Endothelial cell (in vitro differentiated cells): Measurements from ENCODE around the gene SMIM15. TPM values are rescaled to one million over a fixed set of nuclear protein-coding genes. Genes with fewer than 3 reads are reported as not detected.

Experiments
- DNase-seq: peaks from one replicate; pipeline ENCODE4 v3.0.0; 2021; ENCODE audit warnings: low spot score
- H3K27ac Mint-ChIP-seq: one replicate; pipeline ENCODE4 v1.8.0; 2021; ENCODE audit warnings: mixed read lengths, inconsistent platforms; ENCODE audit not compliant: unreplicated experiment
- H3K27me3 Mint-ChIP-seq: one replicate; pipeline ENCODE4 v1.8.0; 2021; ENCODE audit warnings: mild to moderate bottlenecking, moderate library complexity, mixed read lengths, inconsistent platforms; ENCODE audit not compliant: unreplicated experiment
- H3K36me3 Mint-ChIP-seq: one replicate; pipeline ENCODE4 v1.8.0; 2021; ENCODE audit warnings: mild to moderate bottlenecking, low read depth, mixed read lengths, inconsistent platforms; ENCODE audit not compliant: unreplicated experiment
- H3K4me1 Mint-ChIP-seq: one replicate; pipeline ENCODE4 v1.8.0; 2021; ENCODE audit warnings: mild to moderate bottlenecking, mixed read lengths, inconsistent platforms; ENCODE audit not compliant: unreplicated experiment
- H3K4me3 Mint-ChIP-seq: one replicate; pipeline ENCODE4 v1.8.0; 2021; ENCODE audit warnings: mild to moderate bottlenecking, mixed read lengths, inconsistent platforms; ENCODE audit not compliant: unreplicated experiment
- H3K9me3 Mint-ChIP-seq: one replicate; pipeline ENCODE4 v1.8.0; 2021; ENCODE audit warnings: mixed read lengths, inconsistent platforms; ENCODE audit not compliant: unreplicated experiment
- total RNA-seq: library from RNA; stranded (reverse); fragmentation: NEBNext Ultra II Directional; extraction: Animal tissue kit (Norgen Biotek cat#: 25700); gene quantifications from one replicate; pipeline ENCODE4 v1.2.1, GENCODE V29; 2021; ENCODE audit not compliant: unreplicated experiment
- TF ChIP-seq, protein P1 (sequence below): fragments of 200-600 bp; sonication (generic); IDR thresholded peaks from one replicate; pipeline ENCODE4 v1.5.0; 2021; ENCODE audit warnings: antibody characterized with exemption; ENCODE audit not compliant: unreplicated experiment

The SMIM15 gene
- total RNA-seq, 1 donor from 2014 or later: 92.1 TPM

- Mint-ChIP-seq H3K27ac (no peak overlapping the region), H3K4me3 (no peak overlapping the region), H3K27me3 (peaks cover 2% of the 10 kb centered on the region), H3K36me3 (no peaks in the 10 kb centered on the region), H3K9me3 (no peaks in the 10 kb centered on the region), H3K4me1 (no peaks in the 10 kb centered on the region)
- no peak for DNase-seq
- TF ChIP-seq, protein P1, sequence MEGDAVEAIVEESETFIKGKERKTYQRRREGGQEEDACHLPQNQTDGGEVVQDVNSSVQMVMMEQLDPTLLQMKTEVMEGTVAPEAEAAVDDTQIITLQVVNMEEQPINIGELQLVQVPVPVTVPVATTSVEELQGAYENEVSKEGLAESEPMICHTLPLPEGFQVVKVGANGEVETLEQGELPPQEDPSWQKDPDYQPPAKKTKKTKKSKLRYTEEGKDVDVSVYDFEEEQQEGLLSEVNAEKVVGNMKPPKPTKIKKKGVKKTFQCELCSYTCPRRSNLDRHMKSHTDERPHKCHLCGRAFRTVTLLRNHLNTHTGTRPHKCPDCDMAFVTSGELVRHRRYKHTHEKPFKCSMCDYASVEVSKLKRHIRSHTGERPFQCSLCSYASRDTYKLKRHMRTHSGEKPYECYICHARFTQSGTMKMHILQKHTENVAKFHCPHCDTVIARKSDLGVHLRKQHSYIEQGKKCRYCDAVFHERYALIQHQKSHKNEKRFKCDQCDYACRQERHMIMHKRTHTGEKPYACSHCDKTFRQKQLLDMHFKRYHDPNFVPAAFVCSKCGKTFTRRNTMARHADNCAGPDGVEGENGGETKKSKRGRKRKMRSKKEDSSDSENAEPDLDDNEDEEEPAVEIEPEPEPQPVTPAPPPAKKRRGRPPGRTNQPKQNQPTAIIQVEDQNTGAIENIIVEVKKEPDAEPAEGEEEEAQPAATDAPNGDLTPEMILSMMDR: no peak
Observed at GRCh38 chr5:61177070-61177469, 14.8 kb upstream of the SMIM15 start.

DNA sequence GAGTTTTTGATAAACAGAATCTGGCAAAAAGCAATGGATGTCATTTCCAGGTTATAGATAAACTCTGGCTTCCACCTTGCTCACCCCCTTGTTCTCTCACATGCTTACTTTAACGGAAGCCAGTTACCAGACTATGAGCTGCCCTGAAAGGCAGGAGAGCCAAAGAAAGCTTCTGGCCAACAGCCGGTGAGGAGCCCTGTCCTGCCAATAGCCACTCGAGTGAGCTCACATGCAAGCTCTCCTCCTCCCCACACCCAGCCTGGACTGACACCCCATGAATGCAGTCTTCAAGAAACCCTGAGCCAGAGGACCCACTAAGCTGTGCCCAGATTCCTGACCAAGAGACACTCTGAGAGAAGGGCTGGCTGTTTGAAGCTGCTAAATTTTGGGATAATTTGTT lies 14.4 kb upstream of the SMIM15 start:
- Mint-ChIP-seq H3K4me3 (no peak overlapping the region), H3K9me3 (no peaks in the 10 kb centered on the region), H3K27ac (no peak overlapping the region), H3K27me3 (peaks cover 2% of the 10 kb centered on the region), H3K4me1 (no peaks in the 10 kb centered on the region), H3K36me3 (no peaks in the 10 kb centered on the region)
- TF ChIP-seq, protein P1: no peak
- no peak for DNase-seq

DNA sequence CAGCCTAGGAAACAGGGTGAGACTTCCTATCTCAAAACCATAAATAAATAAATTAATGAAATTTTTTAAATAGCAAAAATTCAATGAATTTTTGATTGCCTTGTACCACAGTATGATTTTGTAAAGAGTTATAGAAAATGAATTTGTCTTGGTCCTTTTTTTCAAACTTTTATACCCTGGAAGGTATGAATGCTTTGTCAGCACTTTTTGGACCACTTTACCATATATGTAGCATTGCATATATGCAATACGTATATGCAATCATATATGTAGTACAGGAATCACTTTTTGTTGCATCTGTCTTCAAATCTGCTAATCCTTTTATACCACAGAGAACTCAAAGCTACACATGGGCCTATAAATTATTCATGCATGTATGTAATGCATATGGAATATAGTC lies 9.2 kb upstream of the SMIM15 start:
- TF ChIP-seq, protein P1: no peak
- H3K4me1 Mint-ChIP-seq: peaks cover 4% of the 10 kb centered on the region
- H3K27me3 Mint-ChIP-seq: peaks cover 2% of the 10 kb centered on the region
- DNase-seq: no peak
- H3K36me3 Mint-ChIP-seq: no peaks in the 10 kb centered on the region
- H3K4me3 Mint-ChIP-seq: no peak overlapping the region
- no peak overlapping the region for H3K27ac Mint-ChIP-seq
- no peaks in the 10 kb centered on the region for H3K9me3 Mint-ChIP-seq

GRCh38 chr5:61168951-61169350 lies 6.7 kb upstream of the SMIM15 start:
- DNase-seq: no peak
- peaks cover 2% of the 10 kb centered on the region for H3K27me3 Mint-ChIP-seq
- no peak overlapping the region for H3K27ac Mint-ChIP-seq
- no peaks in the 10 kb centered on the region for H3K36me3 Mint-ChIP-seq
- TF ChIP-seq, protein P1: no peak
- peaks cover 4% of the 10 kb centered on the region for H3K4me1 Mint-ChIP-seq
- no peak overlapping the region for H3K4me3 Mint-ChIP-seq
- H3K9me3 Mint-ChIP-seq: no peaks in the 10 kb centered on the region

- DNase-seq: peak; percentile 8
Observed at GRCh38 chr5:61167382-61167781, 5.1 kb upstream of the SMIM15 start.

More at GRCh38 chr5:61167382-61167781, 5.1 kb upstream of the SMIM15 start:
- Mint-ChIP-seq H3K36me3 (peaks cover 12% of the 10 kb centered on the region), H3K4me1 (peaks cover 16% of the 10 kb centered on the region), H3K4me3 (no peak overlapping the region), H3K27me3 (peaks cover 8% of the 10 kb centered on the region), H3K27ac (no peak overlapping the region), H3K9me3 (no peaks in the 10 kb centered on the region)
- TF ChIP-seq, protein P1: no peak
